Ishikawa (cell line): ENCODE measurements around the gene SOX6.

Experiments
- CEBPB ChIP-seq: IDR thresholded peaks from 2 replicates; pipeline ENCODE4 v1.6.1; 2012
- CREB1 ChIP-seq: IDR thresholded peaks from 2 replicates; pipeline ENCODE4 v1.6.1; 2012; ENCODE audit warnings: low read depth
- EGR1 ChIP-seq: IDR thresholded peaks from 2 replicates; pipeline ENCODE4 v1.6.1; 2012
- EP300 ChIP-seq: IDR thresholded peaks from 2 replicates; pipeline ENCODE4 v1.6.1; 2012; ENCODE audit warnings: borderline replicate concordance
- FOXM1 ChIP-seq: IDR thresholded peaks from 2 replicates; pipeline ENCODE4 v1.6.1; 2012; ENCODE audit warnings: low read depth, borderline replicate concordance
- NFIC ChIP-seq: IDR thresholded peaks from 2 replicates; pipeline ENCODE4 v1.6.1; 2012
- RAD21 ChIP-seq: IDR thresholded peaks from 2 replicates; pipeline ENCODE4 v1.6.1; 2012; ENCODE audit warnings: low read depth
- TAF1 ChIP-seq: IDR thresholded peaks from 2 replicates; pipeline ENCODE4 v1.6.1; 2012; ENCODE audit warnings: low read depth, mild to moderate bottlenecking
- TCF12 ChIP-seq: IDR thresholded peaks from 2 replicates; pipeline ENCODE4 v1.6.1; 2012; ENCODE audit warnings: low read depth
- TEAD4 ChIP-seq: IDR thresholded peaks from 2 replicates; pipeline ENCODE4 v1.6.1; 2012
- YY1 ChIP-seq: IDR thresholded peaks from 2 replicates; pipeline ENCODE4 v1.6.1; 2012; ENCODE audit warnings: low read depth
- ZBTB7A ChIP-seq: IDR thresholded peaks from 2 replicates; pipeline ENCODE4 v1.6.1; 2012; ENCODE audit warnings: low read depth
- TF ChIP-seq, protein P1 (sequence below): IDR thresholded peaks from 2 replicates; pipeline ENCODE4 v1.6.1; 2012
- TF ChIP-seq, protein P2 (sequence below): IDR thresholded peaks from 2 replicates; pipeline ENCODE4 v1.6.1; 2012; ENCODE audit warnings: low read depth, mild to moderate bottlenecking
- TF ChIP-seq, protein P3 (sequence below): IDR thresholded peaks from 2 replicates; pipeline ENCODE4 v1.6.1; 2012

SOX6 gene

DNA sequence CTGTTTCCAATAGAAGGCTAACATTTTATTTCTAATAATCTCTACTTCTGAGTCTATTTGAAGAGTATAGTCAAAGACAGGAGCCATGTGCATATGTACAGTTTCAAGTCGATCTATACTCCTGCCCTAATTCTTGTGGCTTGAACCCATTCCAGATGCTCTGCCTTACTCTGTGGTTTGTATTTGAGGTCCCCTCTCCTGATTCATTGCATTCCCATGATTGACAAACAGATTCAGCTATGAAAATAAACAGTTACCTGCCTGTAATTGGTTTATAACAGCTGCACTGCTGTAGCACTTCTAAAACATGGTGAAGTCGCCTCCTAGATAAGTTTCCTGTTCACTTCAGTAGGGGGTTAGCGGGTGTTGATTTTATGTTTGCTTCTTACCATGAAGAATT is 138.7 kb downstream of the SOX6 start:
- TF ChIP-seq EP300 (no peak), CREB1 (no peak), NFIC (no peak), TCF12 (no peak), CEBPB (no peak), FOXM1 (no peak), RAD21 (no peak), ZBTB7A (no peak), YY1 (no peak), TEAD4 (no peak)
- TF ChIP-seq, protein P1, sequence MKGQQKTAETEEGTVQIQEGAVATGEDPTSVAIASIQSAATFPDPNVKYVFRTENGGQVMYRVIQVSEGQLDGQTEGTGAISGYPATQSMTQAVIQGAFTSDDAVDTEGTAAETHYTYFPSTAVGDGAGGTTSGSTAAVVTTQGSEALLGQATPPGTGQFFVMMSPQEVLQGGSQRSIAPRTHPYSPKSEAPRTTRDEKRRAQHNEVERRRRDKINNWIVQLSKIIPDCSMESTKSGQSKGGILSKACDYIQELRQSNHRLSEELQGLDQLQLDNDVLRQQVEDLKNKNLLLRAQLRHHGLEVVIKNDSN: no peak
- TF ChIP-seq, protein P2, sequence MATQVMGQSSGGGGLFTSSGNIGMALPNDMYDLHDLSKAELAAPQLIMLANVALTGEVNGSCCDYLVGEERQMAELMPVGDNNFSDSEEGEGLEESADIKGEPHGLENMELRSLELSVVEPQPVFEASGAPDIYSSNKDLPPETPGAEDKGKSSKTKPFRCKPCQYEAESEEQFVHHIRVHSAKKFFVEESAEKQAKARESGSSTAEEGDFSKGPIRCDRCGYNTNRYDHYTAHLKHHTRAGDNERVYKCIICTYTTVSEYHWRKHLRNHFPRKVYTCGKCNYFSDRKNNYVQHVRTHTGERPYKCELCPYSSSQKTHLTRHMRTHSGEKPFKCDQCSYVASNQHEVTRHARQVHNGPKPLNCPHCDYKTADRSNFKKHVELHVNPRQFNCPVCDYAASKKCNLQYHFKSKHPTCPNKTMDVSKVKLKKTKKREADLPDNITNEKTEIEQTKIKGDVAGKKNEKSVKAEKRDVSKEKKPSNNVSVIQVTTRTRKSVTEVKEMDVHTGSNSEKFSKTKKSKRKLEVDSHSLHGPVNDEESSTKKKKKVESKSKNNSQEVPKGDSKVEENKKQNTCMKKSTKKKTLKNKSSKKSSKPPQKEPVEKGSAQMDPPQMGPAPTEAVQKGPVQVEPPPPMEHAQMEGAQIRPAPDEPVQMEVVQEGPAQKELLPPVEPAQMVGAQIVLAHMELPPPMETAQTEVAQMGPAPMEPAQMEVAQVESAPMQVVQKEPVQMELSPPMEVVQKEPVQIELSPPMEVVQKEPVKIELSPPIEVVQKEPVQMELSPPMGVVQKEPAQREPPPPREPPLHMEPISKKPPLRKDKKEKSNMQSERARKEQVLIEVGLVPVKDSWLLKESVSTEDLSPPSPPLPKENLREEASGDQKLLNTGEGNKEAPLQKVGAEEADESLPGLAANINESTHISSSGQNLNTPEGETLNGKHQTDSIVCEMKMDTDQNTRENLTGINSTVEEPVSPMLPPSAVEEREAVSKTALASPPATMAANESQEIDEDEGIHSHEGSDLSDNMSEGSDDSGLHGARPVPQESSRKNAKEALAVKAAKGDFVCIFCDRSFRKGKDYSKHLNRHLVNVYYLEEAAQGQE: no peak

DNA sequence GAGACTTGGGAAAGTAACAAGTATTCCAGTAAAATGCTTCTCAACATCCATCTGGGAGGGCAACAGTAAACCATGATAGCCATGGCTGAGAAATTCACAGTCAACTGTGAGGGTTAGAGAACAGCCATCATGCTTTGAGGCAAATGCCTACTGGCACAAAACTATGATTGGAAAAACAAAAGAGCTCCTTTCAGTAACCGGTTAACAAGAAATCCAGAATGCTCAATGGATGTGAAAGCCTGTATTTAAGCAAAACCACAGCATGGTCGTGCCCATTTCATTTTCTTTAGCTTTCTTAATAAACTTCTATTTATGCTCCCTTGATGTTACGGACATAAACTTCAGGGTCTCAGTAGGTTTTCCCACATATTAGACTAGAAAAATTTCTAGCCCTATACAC is 139.5 kb downstream of the SOX6 start:
- TF ChIP-seq EP300 (no peak), YY1 (no peak), TEAD4 (no peak), RAD21 (no peak), TCF12 (no peak), FOXM1 (no peak), ZBTB7A (no peak), NFIC (no peak), CEBPB (no peak), CREB1 (no peak), TAF1 (no peak)
- TF ChIP-seq, protein P3, sequence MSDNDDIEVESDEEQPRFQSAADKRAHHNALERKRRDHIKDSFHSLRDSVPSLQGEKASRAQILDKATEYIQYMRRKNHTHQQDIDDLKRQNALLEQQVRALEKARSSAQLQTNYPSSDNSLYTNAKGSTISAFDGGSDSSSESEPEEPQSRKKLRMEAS: no peak

DNA sequence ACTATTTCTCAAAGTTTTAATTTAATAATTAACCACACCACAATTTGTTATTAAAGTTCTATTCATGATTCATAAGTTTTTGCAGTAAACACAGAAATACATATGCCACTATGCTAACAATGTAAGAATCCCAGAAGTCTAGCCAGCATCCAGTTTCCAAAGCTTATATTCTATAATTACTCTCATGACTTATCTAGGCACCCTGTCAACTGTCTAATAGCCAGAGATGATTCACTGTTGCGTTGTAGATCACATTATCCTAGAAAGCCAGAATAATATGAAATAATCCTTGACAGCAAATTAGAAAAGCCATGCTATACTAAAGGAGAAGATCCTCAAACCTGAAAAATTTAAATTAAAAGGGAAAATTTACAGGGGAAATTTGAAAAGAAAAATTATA is 141.0 kb downstream of the SOX6 start:
- TF ChIP-seq NFIC (no peak), YY1 (no peak), CEBPB (no peak), FOXM1 (no peak), EP300 (no peak), TAF1 (no peak), ZBTB7A (no peak), TCF12 (no peak), TEAD4 (no peak)
- TF ChIP-seq, protein P1: no peak
- TF ChIP-seq, protein P2: no peak

DNA sequence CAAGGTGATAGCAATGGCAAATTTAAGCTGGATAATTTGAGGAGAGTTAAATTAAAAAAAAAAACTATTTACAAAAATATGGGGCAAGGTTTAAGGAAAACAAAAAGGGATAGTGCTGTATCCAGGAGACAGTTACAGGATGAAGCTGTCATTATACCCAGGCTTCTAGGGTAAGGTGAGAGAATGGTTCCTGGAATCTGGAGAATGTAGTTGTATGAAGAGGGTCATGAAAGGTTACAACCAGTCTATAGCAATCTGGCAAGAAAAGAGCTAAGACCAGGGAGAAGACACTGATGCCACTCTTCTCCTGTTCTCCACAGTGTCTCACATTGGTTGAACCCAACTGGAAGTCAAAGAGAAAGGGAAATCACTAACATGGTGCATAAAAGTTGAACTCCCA is 144.9 kb downstream of the SOX6 start:
- TF ChIP-seq, protein P3: no peak
- TF ChIP-seq CEBPB (no peak), TEAD4 (no peak), NFIC (no peak), EP300 (no peak), YY1 (no peak), TCF12 (no peak), TAF1 (no peak), EGR1 (no peak), FOXM1 (no peak)
- TF ChIP-seq, protein P2: no peak
- TF ChIP-seq, protein P1: no peak
